ENCODE results near the gene SMCO4.
"Not testable (repeated sequence)": the region's sequence is repeated elsewhere in the genome, so short reads cannot be mapped to it uniquely, and the experiment has no call there.

The SMCO4 gene

GRCh38 chr11:93560199-93560932 lies 17.2 kb upstream of the SMCO4 start:
- DNase-seq (ENCODE audit: low spot score): no peak

GRCh38 chr11:93559681-93560080 lies 16.5 kb upstream of the SMCO4 start:
- DNase-seq (ENCODE audit: low spot score): no peak

GRCh38 chr11:93552874-93553273 lies 9.7 kb upstream of the SMCO4 start:
- DNase-seq (ENCODE audit: low spot score): no peak

- no peak for DNase-seq (ENCODE audit: low spot score)
Measured at GRCh38 chr11:93549976-93550375, 6.8 kb upstream of the SMCO4 start.

GRCh38 chr11:93548679-93549319 lies 5.6 kb upstream of the SMCO4 start:
- DNase-seq (ENCODE audit: low spot score): no peak

- DNase-seq (ENCODE audit: low spot score): no peak
Measured at GRCh38 chr11:93547773-93548172, 4.6 kb upstream of the SMCO4 start.

- DNase-seq (ENCODE audit: low spot score): no peak
Measured at GRCh38 chr11:93547028-93547427, 3.8 kb upstream of the SMCO4 start.

GRCh38 chr11:93545566-93545965 lies 2.4 kb upstream of the SMCO4 start:
- no peak for DNase-seq (ENCODE audit: low spot score)

GRCh38 chr11:93542811-93543229 lies 371 bp downstream of the SMCO4 start:
- no peak for DNase-seq (ENCODE audit: low spot score)

- no peak for DNase-seq (ENCODE audit: low spot score)
Measured at GRCh38 chr11:93541884-93542810, 1.0 kb downstream of the SMCO4 start.

GRCh38 chr11:93540896-93541553 lies 2.2 kb downstream of the SMCO4 start:
- no peak for DNase-seq (ENCODE audit: low spot score)

GRCh38 chr11:93540337-93540736 lies 2.9 kb downstream of the SMCO4 start:
- no peak for DNase-seq (ENCODE audit: low spot score)

GRCh38 chr11:93537767-93538261 lies 5.4 kb downstream of the SMCO4 start:
- peak; percentile 48 for DNase-seq (ENCODE audit: low spot score)

- DNase-seq (ENCODE audit: low spot score): peak; percentile 84
Measured at GRCh38 chr11:93537049-93537448, 6.1 kb downstream of the SMCO4 start.

GRCh38 chr11:93536101-93536861 lies 6.9 kb downstream of the SMCO4 start:
- DNase-seq (ENCODE audit: low spot score): no peak

GRCh38 chr11:93535578-93535977 lies 7.6 kb downstream of the SMCO4 start:
- not testable (repeated sequence) for DNase-seq (ENCODE audit: low spot score)

GRCh38 chr11:93532806-93533205 lies 10.4 kb downstream of the SMCO4 start:
- no peak for DNase-seq (ENCODE audit: low spot score)

- DNase-seq (ENCODE audit: low spot score): no peak
Measured at GRCh38 chr11:93532281-93532789, 10.9 kb downstream of the SMCO4 start.

GRCh38 chr11:93530468-93530826 lies 12.7 kb downstream of the SMCO4 start:
- DNase-seq (ENCODE audit: low spot score): no peak

GRCh38 chr11:93529707-93530467 lies 13.3 kb downstream of the SMCO4 start:
- no peak for DNase-seq (ENCODE audit: low spot score)

All from cerebellar cortex (tissue), 1 donor.